ENCODE results near the gene PLEKHG5.

PLEKHG5 gene

GRCh38 chr1:6513320-6513801 lies 21.9 kb upstream of the PLEKHG5 start:
- Histone ChIP-seq H3K27ac (replicated peaks; ENCODE audit: low read length) (no peak overlapping the region), H4K91ac (ENCODE audit: low read depth, low read length, poor library complexity) (no peak overlapping the region), H2BK12ac (ENCODE audit: low read length) (no peak overlapping the region), H2AFZ (ENCODE audit: low read length) (peak overlapping the region; percentile 63), H3K18ac (ENCODE audit: low read length) (no peak overlapping the region), H3K4ac (ENCODE audit: low read length) (no peak overlapping the region), H3K23ac (ENCODE audit: low read depth, low read length, poor library complexity) (peak overlapping the region; percentile 21), H3K14ac (ENCODE audit: low read length) (no peak overlapping the region), H2BK15ac (ENCODE audit: low read length) (no peak overlapping the region), H3K4me1 (ENCODE audit: control insufficient read depth in 2 of 2, insufficient read depth in 1 of 2, low read depth in 1 of 2, low read length in 2 of 2) (peaks cover 0 to 19% of the 10 kb centered on the region in 2 donors), H3K4me2 (ENCODE audit: insufficient read depth, low read length, poor library complexity, severe bottlenecking) (no peak overlapping the region), H3K9ac (ENCODE audit: low read depth, low read length, poor library complexity) (no peak overlapping the region), H3K27me3 (ENCODE audit: control insufficient read depth in 3 of 3, insufficient read depth in 3 of 3, low read depth in 1 of 3, low read length in 3 of 3) (peaks cover 0 to 3% (median 0%) of the 10 kb centered on the region in 3 experiments), H2BK5ac (ENCODE audit: low read length) (no peak overlapping the region), H3K79me1 (ENCODE audit: low read depth, low read length) (peaks cover 2% of the 10 kb centered on the region), H2AK5ac (ENCODE audit: low read depth, low read length) (peak overlapping the region; percentile 60), H3K4me3 (ENCODE audit: low read length in 2 of 2) (no peak overlapping the region), H2BK120ac (ENCODE audit: low read depth, low read length) (no peak overlapping the region), H4K8ac (ENCODE audit: low read depth, low read length) (no peak overlapping the region), H3K36me3 (replicated peaks in 1 of 2; ENCODE audit: control insufficient read depth in 2 of 2, insufficient read depth in 2 of 2, low read length in 2 of 2) (no peaks in the 10 kb centered on the region), H3K9me3 (replicated peaks in 1 of 2; ENCODE audit: control insufficient read depth in 2 of 2, insufficient read depth in 1 of 2, low read depth in 1 of 2, low read length in 2 of 2) (no peaks in the 10 kb centered on the region)
- no peak for DNase-seq (ENCODE audit: low spot score)
- WGBS, 2 donors (ENCODE audit: extremely low coverage in 2 of 2, insufficient read length in 2 of 2, insufficient replicate concordance in 1 of 2) = no CpG with 5 or more reads among the region's 9 CpGs

DNA sequence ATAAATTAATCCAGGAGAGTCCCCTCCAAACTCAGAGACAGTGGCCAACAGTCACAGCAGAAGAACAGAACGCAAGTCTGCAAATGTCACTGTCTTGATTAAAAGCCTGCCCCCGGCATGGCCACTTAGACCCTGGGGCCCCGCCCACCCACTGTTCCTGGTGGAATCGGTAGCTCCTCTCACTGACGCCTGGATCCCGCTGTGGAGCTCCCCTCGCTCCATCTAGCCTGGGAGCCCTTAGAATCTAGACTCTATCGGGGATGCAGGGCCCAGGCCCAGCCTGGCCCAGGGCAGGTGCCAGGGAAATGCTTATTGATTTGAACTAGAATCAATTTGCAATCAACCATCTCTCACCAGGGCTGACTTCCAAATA lies 21.4 kb upstream of the PLEKHG5 start:
- peaks cover 2% of the 10 kb centered on the region for H3K79me1 ChIP-seq (ENCODE audit: low read depth, low read length)
- H2BK120ac ChIP-seq (ENCODE audit: low read depth, low read length) = no peak overlapping the region
- no peaks in the 10 kb centered on the region for H3K36me3 ChIP-seq (replicated peaks in 1 of 2; ENCODE audit: control insufficient read depth in 2 of 2, insufficient read depth in 2 of 2, low read length in 2 of 2)
- H2AFZ ChIP-seq (ENCODE audit: low read length) = peak overlapping the region; percentile 63
- H3K4me2 ChIP-seq (ENCODE audit: insufficient read depth, low read length, poor library complexity, severe bottlenecking) = no peak overlapping the region
- peak overlapping the region; percentile 25 for H2AK5ac ChIP-seq (ENCODE audit: low read depth, low read length)
- H3K9me3 ChIP-seq (replicated peaks in 1 of 2; ENCODE audit: control insufficient read depth in 2 of 2, insufficient read depth in 1 of 2, low read depth in 1 of 2, low read length in 2 of 2) = no peaks in the 10 kb centered on the region
- peaks cover 0 to 7% (median 0%) of the 10 kb centered on the region in 3 experiments for H3K27me3 ChIP-seq (ENCODE audit: control insufficient read depth in 3 of 3, insufficient read depth in 3 of 3, low read depth in 1 of 3, low read length in 3 of 3)
- H3K14ac ChIP-seq (ENCODE audit: low read length) = no peak overlapping the region
- no peak overlapping the region for H3K4me3 ChIP-seq (ENCODE audit: low read length in 2 of 2)
- H3K4ac ChIP-seq (ENCODE audit: low read length) = no peak overlapping the region
- no peak overlapping the region for H2BK15ac ChIP-seq (ENCODE audit: low read length)
- peaks cover 0 to 19% of the 10 kb centered on the region in 2 donors for H3K4me1 ChIP-seq (ENCODE audit: control insufficient read depth in 2 of 2, insufficient read depth in 1 of 2, low read depth in 1 of 2, low read length in 2 of 2)
- H3K18ac ChIP-seq (ENCODE audit: low read length) = no peak overlapping the region
- H3K27ac ChIP-seq (replicated peaks; ENCODE audit: low read length) = no peak overlapping the region
- WGBS, 2 donors (ENCODE audit: extremely low coverage in 2 of 2, insufficient read length in 2 of 2, insufficient replicate concordance in 1 of 2) = no CpG with 5 or more reads among the region's 8 CpGs
- no peak overlapping the region for H4K91ac ChIP-seq (ENCODE audit: low read depth, low read length, poor library complexity)
- H4K8ac ChIP-seq (ENCODE audit: low read depth, low read length) = no peak overlapping the region
- no peak for DNase-seq (ENCODE audit: low spot score)
- H2BK12ac ChIP-seq (ENCODE audit: low read length) = no peak overlapping the region
- H3K9ac ChIP-seq (ENCODE audit: low read depth, low read length, poor library complexity) = no peak overlapping the region
- H2BK5ac ChIP-seq (ENCODE audit: low read length) = no peak overlapping the region
- no peak overlapping the region for H3K23ac ChIP-seq (ENCODE audit: low read depth, low read length, poor library complexity)

DNA sequence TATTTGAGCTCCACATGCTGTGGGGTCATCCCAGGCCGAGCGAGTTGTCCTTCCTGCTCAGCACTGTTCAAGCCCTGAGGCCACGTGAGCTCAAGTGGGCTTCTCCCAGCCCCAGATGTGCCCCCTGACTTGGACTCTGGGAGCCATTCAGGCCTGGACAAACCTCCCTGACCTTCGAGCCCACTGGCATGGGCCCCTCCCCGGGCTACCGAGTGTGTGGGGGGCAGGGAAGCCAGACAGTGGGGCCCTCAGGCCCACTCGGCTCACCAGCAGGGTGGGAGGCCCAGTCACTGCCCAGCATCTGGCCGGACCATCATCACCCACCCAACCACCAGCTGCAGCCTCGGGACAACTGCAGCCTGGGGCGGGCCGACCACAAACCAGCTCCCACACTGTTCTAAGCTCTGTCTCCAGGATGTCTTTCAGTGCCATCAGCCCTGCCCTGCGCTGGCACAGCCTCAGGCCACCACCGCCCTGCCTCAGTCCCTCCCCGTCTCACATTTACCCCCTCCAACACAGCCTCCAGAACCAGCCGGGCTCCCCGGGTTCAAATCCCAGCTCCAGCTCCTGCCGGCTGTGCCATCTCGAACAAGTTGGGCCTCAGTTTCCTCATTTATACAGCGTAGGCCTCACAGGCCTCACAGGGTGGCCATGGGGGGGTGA lies 20.9 kb upstream of the PLEKHG5 start:
- Histone ChIP-seq H3K9ac (ENCODE audit: low read depth, low read length, poor library complexity) (peak overlapping the region; percentile 81), H3K4ac (ENCODE audit: low read length) (peak overlapping the region; percentile 97), H3K27ac (replicated peaks; ENCODE audit: low read length) (no peak overlapping the region), H3K27me3 (ENCODE audit: control insufficient read depth in 3 of 3, insufficient read depth in 3 of 3, low read depth in 1 of 3, low read length in 3 of 3) (peaks cover 0 to 10% (median 0%) of the 10 kb centered on the region in 3 experiments), H2BK12ac (ENCODE audit: low read length) (peak overlapping the region; percentile 22), H3K79me1 (ENCODE audit: low read depth, low read length) (peaks cover 2% of the 10 kb centered on the region), H3K36me3 (replicated peaks in 1 of 2; ENCODE audit: control insufficient read depth in 2 of 2, insufficient read depth in 2 of 2, low read length in 2 of 2) (no peaks in the 10 kb centered on the region), H2AFZ (ENCODE audit: low read length) (peak overlapping the region; percentile 68), H4K8ac (ENCODE audit: low read depth, low read length) (no peak overlapping the region), H3K23ac (ENCODE audit: low read depth, low read length, poor library complexity) (peak overlapping the region; percentile 55), H3K9me3 (replicated peaks in 1 of 2; ENCODE audit: control insufficient read depth in 2 of 2, insufficient read depth in 1 of 2, low read depth in 1 of 2, low read length in 2 of 2) (no peaks in the 10 kb centered on the region), H2BK120ac (ENCODE audit: low read depth, low read length) (no peak overlapping the region), H3K18ac (ENCODE audit: low read length) (peak overlapping the region; percentile 80), H2AK5ac (ENCODE audit: low read depth, low read length) (peak overlapping the region; percentile 86), H2BK15ac (ENCODE audit: low read length) (peak overlapping the region; percentile 96), H3K4me2 (ENCODE audit: insufficient read depth, low read length, poor library complexity, severe bottlenecking) (no peak overlapping the region), H3K4me3 (ENCODE audit: low read length in 2 of 2) (no peak overlapping the region), H3K14ac (ENCODE audit: low read length) (no peak overlapping the region), H2BK5ac (ENCODE audit: low read length) (no peak overlapping the region), H3K4me1 (ENCODE audit: control insufficient read depth in 2 of 2, insufficient read depth in 1 of 2, low read depth in 1 of 2, low read length in 2 of 2) (peaks cover 0 to 19% of the 10 kb centered on the region in 2 donors), H4K91ac (ENCODE audit: low read depth, low read length, poor library complexity) (no peak overlapping the region)
- no CpG with 5 or more reads among the region's 19 CpGs for WGBS, 2 donors (ENCODE audit: extremely low coverage in 2 of 2, insufficient read length in 2 of 2, insufficient replicate concordance in 1 of 2)
- no peak for DNase-seq (ENCODE audit: low spot score)

- H3K18ac ChIP-seq (ENCODE audit: low read length) = peak overlapping the region; percentile 64
- H3K4ac ChIP-seq (ENCODE audit: low read length) = peak overlapping the region; percentile 97
- H3K27ac ChIP-seq (replicated peaks; ENCODE audit: low read length) = no peak overlapping the region
- no peak overlapping the region for H2BK5ac ChIP-seq (ENCODE audit: low read length)
- H2AK5ac ChIP-seq (ENCODE audit: low read depth, low read length) = peak overlapping the region; percentile 86
- H3K9me3 ChIP-seq (replicated peaks in 1 of 2; ENCODE audit: control insufficient read depth in 2 of 2, insufficient read depth in 1 of 2, low read depth in 1 of 2, low read length in 2 of 2) = no peaks in the 10 kb centered on the region
- H3K23ac ChIP-seq (ENCODE audit: low read depth, low read length, poor library complexity) = peak overlapping the region; percentile 55
- no peak for DNase-seq (ENCODE audit: low spot score)
- H2AFZ ChIP-seq (ENCODE audit: low read length) = peak overlapping the region; percentile 68
- WGBS, 2 donors (ENCODE audit: extremely low coverage in 2 of 2, insufficient read length in 2 of 2, insufficient replicate concordance in 1 of 2) = no CpG with 5 or more reads among the region's 16 CpGs
- H3K14ac ChIP-seq (ENCODE audit: low read length) = no peak overlapping the region
- H4K8ac ChIP-seq (ENCODE audit: low read depth, low read length) = no peak overlapping the region
- H3K4me2 ChIP-seq (ENCODE audit: insufficient read depth, low read length, poor library complexity, severe bottlenecking) = no peak overlapping the region
- no peak overlapping the region for H2BK120ac ChIP-seq (ENCODE audit: low read depth, low read length)
- peak overlapping the region; percentile 22 for H2BK12ac ChIP-seq (ENCODE audit: low read length)
- peaks cover 0 to 24% of the 10 kb centered on the region in 2 donors for H3K4me1 ChIP-seq (ENCODE audit: control insufficient read depth in 2 of 2, insufficient read depth in 1 of 2, low read depth in 1 of 2, low read length in 2 of 2)
- peak overlapping the region; percentile 96 for H2BK15ac ChIP-seq (ENCODE audit: low read length)
- H3K79me1 ChIP-seq (ENCODE audit: low read depth, low read length) = peaks cover 2% of the 10 kb centered on the region
- H3K9ac ChIP-seq (ENCODE audit: low read depth, low read length, poor library complexity) = peak overlapping the region; percentile 81
- H3K27me3 ChIP-seq (ENCODE audit: control insufficient read depth in 3 of 3, insufficient read depth in 3 of 3, low read depth in 1 of 3, low read length in 3 of 3) = peaks cover 0 to 10% (median 0%) of the 10 kb centered on the region in 3 experiments
- no peak overlapping the region for H3K4me3 ChIP-seq (ENCODE audit: low read length in 2 of 2)
- no peaks in the 10 kb centered on the region for H3K36me3 ChIP-seq (replicated peaks in 1 of 2; ENCODE audit: control insufficient read depth in 2 of 2, insufficient read depth in 2 of 2, low read length in 2 of 2)
- H4K91ac ChIP-seq (ENCODE audit: low read depth, low read length, poor library complexity) = no peak overlapping the region
Observed at GRCh38 chr1:6511561-6512244, 20.2 kb upstream of the PLEKHG5 start.

All from neuronal stem cell (in vitro differentiated cells).